Loucy (cell line): ENCODE data around the gene SLC4A11.

Source experiments
- H2AFZ ChIP-seq: fragments of 200-600 bp; sonication (generic); 2 replicates; pipeline ENCODE4 v1.6.0; 2016; ENCODE audit warnings: antibody characterized with exemption, mild to moderate bottlenecking, low read length, moderate library complexity
- H3F3A ChIP-seq: fragments of 200-600 bp; 2 replicates; pipeline ENCODE4 v1.6.0; 2016; ENCODE audit warnings: antibody characterized with exemption, low read depth, mild to moderate bottlenecking
- H3K27me3 ChIP-seq: fragments of 200-600 bp; sonication (generic); 2 replicates; pipeline ENCODE4 v1.6.1; 2014; ENCODE audit warnings: low read length, mild to moderate bottlenecking; ENCODE audit not compliant: insufficient read depth, poor library complexity, severe bottlenecking
- H3K36me3 ChIP-seq: fragments of 200-600 bp; sonication (generic); 2 replicates; pipeline ENCODE4 v1.6.1; 2016; ENCODE audit warnings: low read length; ENCODE audit not compliant: insufficient read depth
- H3K4me1 ChIP-seq: fragments of 200-600 bp; sonication (generic); 2 replicates; pipeline ENCODE4 v1.5.1; 2014; ENCODE audit warnings: low read length, mild to moderate bottlenecking; ENCODE audit not compliant: insufficient read depth, poor library complexity, severe bottlenecking
- H3K4me2 ChIP-seq: fragments of 200-600 bp; sonication (generic); 2 replicates; pipeline ENCODE4 v1.6.0; 2014; ENCODE audit warnings: antibody characterized with exemption, low read length, low read depth, mild to moderate bottlenecking; ENCODE audit not compliant: poor library complexity, severe bottlenecking
- H3K4me3 ChIP-seq: fragments of 200-600 bp; sonication (generic); 2 replicates; pipeline ENCODE4 v1.5.1; 2014; ENCODE audit warnings: low read length, mild to moderate bottlenecking, mixed read lengths; ENCODE audit not compliant: poor library complexity, severe bottlenecking
- H3K79me2 ChIP-seq: fragments of 200-600 bp; sonication (generic); 2 replicates; pipeline ENCODE4 v1.6.1; 2014; ENCODE audit warnings: low read length; ENCODE audit not compliant: insufficient read depth
- H3K9ac ChIP-seq: fragments of 200-600 bp; sonication (generic); 2 replicates; pipeline ENCODE4 v1.6.0; 2014; ENCODE audit warnings: mild to moderate bottlenecking, low read depth, low read length, moderate library complexity; ENCODE audit not compliant: poor library complexity, severe bottlenecking
- H3K9me2 ChIP-seq: fragments of 200-600 bp; sonication (generic); replicated peaks from 2 replicates; pipeline ENCODE4 v1.6.1; 2016; ENCODE audit warnings: low read depth, low read length, mixed read lengths
- H3K9me3 ChIP-seq: fragments of 200-600 bp; sonication (generic); 2 replicates; pipeline ENCODE4 v1.6.1; 2014; ENCODE audit warnings: mild to moderate bottlenecking, antibody characterized with exemption, low read length, low read depth; ENCODE audit not compliant: insufficient read depth
- H4K20me1 ChIP-seq: fragments of 200-600 bp; sonication (generic); 2 replicates; pipeline ENCODE4 v1.6.0; 2014; ENCODE audit warnings: antibody characterized with exemption, low read length, mild to moderate bottlenecking; ENCODE audit not compliant: insufficient read depth, poor library complexity, severe bottlenecking
- CTCF ChIP-seq: fragments of 200-600 bp; sonication (generic); conservative IDR thresholded peaks from 2 replicates; pipeline ENCODE4 v1.5.1; 2014; ENCODE audit warnings: mild to moderate bottlenecking, antibody characterized with exemption, low read length
- EZH2phosphoT487 ChIP-seq: fragments of 200-600 bp; IDR thresholded peaks from 2 replicates; pipeline ENCODE4 v1.6.1; 2018; ENCODE audit warnings: antibody characterized with exemption, mild to moderate bottlenecking, moderate library complexity, borderline replicate concordance

SLC4A11 gene

GRCh38 chr20:3229158-3229557, 9.8 kb downstream of the SLC4A11 start:
- Histone ChIP-seq H3K27me3 (no peaks in the 10 kb centered on the region), H2AFZ (no peak overlapping the region), H3K4me1 (no peaks in the 10 kb centered on the region), H3K36me3 (no peaks in the 10 kb centered on the region; the same call in 1 of the 2 replicates), H3K9ac (no peak overlapping the region), H4K20me1 (no peaks in the 10 kb centered on the region), H3F3A (no peaks in the 10 kb centered on the region), H3K79me2 (no peaks in the 10 kb centered on the region), H3K9me2 (no peaks in the 10 kb centered on the region), H3K4me3 (no peak overlapping the region), H3K9me3 (no peaks in the 10 kb centered on the region), H3K4me2 (no peak overlapping the region)
- TF ChIP-seq CTCF (no peak), EZH2phosphoT487 (no peak)

DNA sequence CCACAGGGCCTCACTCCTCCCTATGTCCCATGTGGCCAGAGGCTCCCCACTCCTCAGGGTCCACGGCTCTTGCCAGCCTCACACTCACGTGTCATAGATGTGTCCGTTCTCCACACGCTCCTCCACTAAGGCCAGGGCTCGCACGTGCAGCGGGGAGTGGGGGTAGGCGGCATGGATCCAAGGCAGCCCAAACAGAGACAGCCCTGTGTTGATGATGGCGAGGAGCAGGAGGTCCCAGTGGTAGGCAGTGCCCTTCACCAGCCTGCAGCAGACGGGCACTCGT, 10.3 kb downstream of the SLC4A11 start:
- no peak overlapping the region for H3K4me2 ChIP-seq
- H3K27me3 ChIP-seq = no peaks in the 10 kb centered on the region
- H3K9ac ChIP-seq = no peak overlapping the region
- H3K4me1 ChIP-seq = peaks cover 1% of the 10 kb centered on the region
- H3K4me3 ChIP-seq = no peak overlapping the region
- no peaks in the 10 kb centered on the region; the same call in 1 of the 2 replicates for H3K36me3 ChIP-seq
- no peaks in the 10 kb centered on the region for H3K79me2 ChIP-seq
- no peak overlapping the region for H2AFZ ChIP-seq
- H3K9me3 ChIP-seq = no peaks in the 10 kb centered on the region
- H3F3A ChIP-seq = no peaks in the 10 kb centered on the region
- no peaks in the 10 kb centered on the region for H4K20me1 ChIP-seq
- TF ChIP-seq EZH2phosphoT487 (no peak), CTCF (no peak)
- no peaks in the 10 kb centered on the region for H3K9me2 ChIP-seq

DNA sequence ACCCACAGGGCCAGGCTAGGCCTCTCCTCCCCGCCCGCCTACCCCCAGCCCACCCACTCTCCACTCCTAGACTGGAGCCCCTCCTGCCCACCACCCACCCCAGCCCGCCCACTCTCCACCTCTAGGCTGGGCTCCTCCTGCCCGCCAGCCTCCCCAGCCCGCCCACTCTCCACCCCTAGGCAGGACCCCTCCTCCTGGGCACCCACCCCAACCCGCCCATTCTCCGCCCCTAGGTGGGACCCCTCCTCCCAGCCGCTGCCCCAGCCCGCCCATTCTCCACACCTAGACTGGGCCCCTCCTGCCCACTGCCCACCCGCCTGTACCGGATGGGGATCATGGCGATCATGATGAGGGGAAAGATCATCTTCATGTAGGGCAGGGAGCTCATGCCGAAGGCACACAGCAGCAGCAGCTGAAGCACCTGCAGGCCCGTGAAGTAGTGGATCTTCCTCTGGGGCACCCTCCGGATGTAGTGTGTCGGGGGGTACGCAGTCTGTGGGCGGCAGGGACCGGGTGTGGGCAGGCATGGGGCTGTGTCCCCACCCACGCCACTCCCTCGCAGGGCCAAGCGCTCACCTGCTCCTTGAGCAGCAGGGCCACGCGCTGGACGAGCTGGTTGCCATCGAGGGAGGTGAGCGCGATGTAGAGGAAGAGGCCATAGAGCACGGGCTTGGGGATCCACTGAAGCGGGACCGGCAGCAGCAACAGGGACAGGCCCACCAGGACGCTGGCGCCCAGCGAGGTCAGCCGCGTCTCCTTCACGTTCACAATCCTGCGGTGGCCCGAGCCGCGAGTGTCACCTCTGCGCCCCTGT, 10.8 kb downstream of the SLC4A11 start:
- Histone ChIP-seq H3K9ac (no peak overlapping the region), H3K36me3 (peaks cover 3% of the 10 kb centered on the region; the same call in 1 of the 2 replicates), H3K79me2 (no peaks in the 10 kb centered on the region), H3K9me3 (no peaks in the 10 kb centered on the region), H3K4me3 (no peak overlapping the region), H4K20me1 (no peaks in the 10 kb centered on the region), H3K27me3 (no peaks in the 10 kb centered on the region), H3K4me2 (no peak overlapping the region), H3K9me2 (no peaks in the 10 kb centered on the region), H2AFZ (no peak overlapping the region), H3K4me1 (peaks cover 7% of the 10 kb centered on the region), H3F3A (no peaks in the 10 kb centered on the region)
- no peak for TF ChIP-seq EZH2phosphoT487

- TF ChIP-seq EZH2phosphoT487 (no peak), CTCF (no peak)
- Histone ChIP-seq H3K4me2 (no peak overlapping the region), H3F3A (no peaks in the 10 kb centered on the region), H3K9ac (no peak overlapping the region), H3K4me3 (no peak overlapping the region), H3K9me2 (no peaks in the 10 kb centered on the region), H3K9me3 (no peaks in the 10 kb centered on the region), H2AFZ (no peak overlapping the region), H3K36me3 (peaks cover 4% of the 10 kb centered on the region; the same call in 1 of the 2 replicates), H3K4me1 (peaks cover 12% of the 10 kb centered on the region), H4K20me1 (no peaks in the 10 kb centered on the region), H3K79me2 (no peaks in the 10 kb centered on the region), H3K27me3 (no peaks in the 10 kb centered on the region)
Measured at GRCh38 chr20:3227506-3227905, 11.5 kb downstream of the SLC4A11 start.
